Neuronal stem cell (in vitro differentiated cells): ENCODE measurements around the gene LINC00632.

Experiments
- DNase-seq: peaks from one replicate; pipeline ENCODE4 v3.0.0-alpha.2; 2013; ENCODE audit warnings: low spot score
- H2AFZ ChIP-seq: one replicate; pipeline ENCODE4 v1.6.1; 2013; ENCODE audit warnings: mild to moderate bottlenecking, low read length, inconsistent platforms
- H2AK5ac ChIP-seq: 2 replicates; pipeline ENCODE4 v1.6.1; 2013; ENCODE audit warnings: low read depth, mild to moderate bottlenecking, inconsistent platforms, low read length, moderate library complexity, mixed read lengths
- H2BK120ac ChIP-seq: 2 replicates; pipeline ENCODE4 v1.6.1; 2013; ENCODE audit warnings: low read depth, mild to moderate bottlenecking, inconsistent platforms, low read length, moderate library complexity, mixed read lengths
- H2BK12ac ChIP-seq: one replicate; pipeline ENCODE4 v1.6.1; 2013; ENCODE audit warnings: low read length, inconsistent platforms
- H2BK15ac ChIP-seq: 2 replicates; pipeline ENCODE4 v1.6.1; 2013; ENCODE audit warnings: mild to moderate bottlenecking, low read length, inconsistent platforms, mixed read lengths
- H2BK5ac ChIP-seq: one replicate; pipeline ENCODE4 v1.6.1; 2013; ENCODE audit warnings: inconsistent platforms, mild to moderate bottlenecking, low read length, moderate library complexity
- H3K14ac ChIP-seq: one replicate; pipeline ENCODE4 v1.6.1; 2013; ENCODE audit warnings: low read length, inconsistent platforms
- H3K18ac ChIP-seq: 2 replicates; pipeline ENCODE4 v1.6.1; 2013; ENCODE audit warnings: low read length, inconsistent platforms
- H3K23ac ChIP-seq: 2 replicates; pipeline ENCODE4 v1.6.1; 2013; ENCODE audit warnings: low read depth, mild to moderate bottlenecking, mixed read lengths, low read length, inconsistent platforms; ENCODE audit not compliant: poor library complexity
- H3K27ac ChIP-seq: replicated peaks from 3 replicates; pipeline ENCODE4 v1.5.1; 2013; ENCODE audit warnings: low read length, inconsistent platforms
- H3K27me3 ChIP-seq, 3 experiments: 2 replicates each; pipeline ENCODE4 v1.6.1; 2013; ENCODE audit warnings: low read length in 3 of 3, mild to moderate bottlenecking in 2 of 3, inconsistent platforms in 1 of 3, low read depth in 1 of 3, mixed read lengths in 1 of 3, moderate library complexity in 1 of 3; ENCODE audit not compliant: control insufficient read depth in 3 of 3, insufficient read depth in 3 of 3
- H3K36me3 ChIP-seq, 2 donors: replicated peaks in 1 of 2; 2 replicates each; pipeline ENCODE4 v1.6.1; 2013; ENCODE audit warnings: low read length in 2 of 2; ENCODE audit not compliant: control insufficient read depth in 2 of 2, insufficient read depth in 2 of 2
- H3K4ac ChIP-seq: 2 replicates; pipeline ENCODE4 v1.6.1; 2013; ENCODE audit warnings: inconsistent platforms, mild to moderate bottlenecking, low read length, moderate library complexity
- H3K4me1 ChIP-seq, 2 donors: 1 replicate in 1 of 2; 2 replicates in 1 of 2; pipeline ENCODE4 v1.6.1; 2013; ENCODE audit warnings: low read length in 2 of 2, low read depth in 1 of 2; ENCODE audit not compliant: control insufficient read depth in 2 of 2, insufficient read depth in 1 of 2
- H3K4me2 ChIP-seq: one replicate; pipeline ENCODE4 v1.6.1; 2013; ENCODE audit warnings: mild to moderate bottlenecking, low read length, inconsistent platforms; ENCODE audit not compliant: insufficient read depth, poor library complexity, severe bottlenecking
- H3K4me3 ChIP-seq, 2 donors: 2 replicates each; pipeline ENCODE4 v1.5.1; 2013; ENCODE audit warnings: low read length in 2 of 2, mild to moderate bottlenecking in 2 of 2, inconsistent platforms in 1 of 2, moderate library complexity in 1 of 2
- H3K79me1 ChIP-seq: one replicate; pipeline ENCODE4 v1.6.1; 2013; ENCODE audit warnings: low read depth, mild to moderate bottlenecking, inconsistent platforms, low read length, moderate library complexity
- H3K9ac ChIP-seq: one replicate; pipeline ENCODE4 v1.6.1; 2013; ENCODE audit warnings: mild to moderate bottlenecking, low read depth, low read length, inconsistent platforms; ENCODE audit not compliant: poor library complexity
- H3K9me3 ChIP-seq, 2 donors: replicated peaks in 1 of 2; 2 replicates each; pipeline versions ENCODE3 to v1.6.1; 2013; ENCODE audit warnings: low read length in 2 of 2, mild to moderate bottlenecking in 2 of 2, inconsistent platforms in 1 of 2, low read depth in 1 of 2, mixed read lengths in 1 of 2, moderate library complexity in 1 of 2; ENCODE audit not compliant: control insufficient read depth in 2 of 2, insufficient read depth in 1 of 2
- H4K8ac ChIP-seq: one replicate; pipeline ENCODE4 v1.6.1; 2013; ENCODE audit warnings: low read depth, mild to moderate bottlenecking, inconsistent platforms, low read length, moderate library complexity
- H4K91ac ChIP-seq: one replicate; pipeline ENCODE4 v1.6.1; 2013; ENCODE audit warnings: low read length, low read depth, mild to moderate bottlenecking, inconsistent platforms; ENCODE audit not compliant: poor library complexity
- WGBS, 2 donors: extraction: QIAGEN DNeasy Blood & Tissue Kit; methylation state at CpG; one replicate each; pipeline ENCODE4 v1.1.7; 2013; ENCODE audit warnings: missing lambda C conversion rate in 2 of 2, mixed read lengths in 1 of 2; ENCODE audit not compliant: insufficient read length in 2 of 2, insufficient replicate concordance in 1 of 2; ENCODE audit errors: extremely low coverage in 2 of 2; 5-methylcytosine and 5-hydroxymethylcytosine counted together

Gene LINC00632

GRCh38 chrX:140715787-140716186 lies 6.2 kb downstream of the LINC00632 start:
- H2BK5ac ChIP-seq: no peak overlapping the region
- H3K4ac ChIP-seq: no peak overlapping the region
- H4K91ac ChIP-seq: no peak overlapping the region
- no peak overlapping the region for H2BK12ac ChIP-seq
- no peak overlapping the region for H3K4me3 ChIP-seq
- DNase-seq: no peak
- no peak overlapping the region for H2AFZ ChIP-seq
- no peak overlapping the region for H3K4me2 ChIP-seq
- H3K27ac ChIP-seq: no peak overlapping the region
- no peak overlapping the region for H4K8ac ChIP-seq
- peaks cover 4 to 7% of the 10 kb centered on the region in 2 donors for H3K4me1 ChIP-seq
- H3K23ac ChIP-seq: no peak overlapping the region
- no peak overlapping the region for H2AK5ac ChIP-seq
- H3K9ac ChIP-seq: no peak overlapping the region
- peaks cover 0 to 2% of the 10 kb centered on the region in 2 donors for H3K9me3 ChIP-seq
- no peaks in the 10 kb centered on the region for H3K79me1 ChIP-seq
- H3K14ac ChIP-seq: no peak overlapping the region
- peaks cover 5 to 54% of the 10 kb centered on the region in 2 donors for H3K36me3 ChIP-seq
- no CpG with 5 or more reads among the region's 5 CpGs for WGBS, 2 donors
- no peak overlapping the region for H2BK15ac ChIP-seq
- H2BK120ac ChIP-seq: no peak overlapping the region
- H3K27me3 ChIP-seq: no peaks in the 10 kb centered on the region
- no peak overlapping the region for H3K18ac ChIP-seq

GRCh38 chrX:140723121-140723715 lies 13.7 kb downstream of the LINC00632 start:
- Histone ChIP-seq H3K9me3 (peaks cover 3 to 11% of the 10 kb centered on the region in 2 donors), H3K4ac (no peak overlapping the region), H3K9ac (no peak overlapping the region), H2AK5ac (no peak overlapping the region), H2BK15ac (no peak overlapping the region), H3K27me3 (no peaks in the 10 kb centered on the region), H3K4me1 (no peaks in the 10 kb centered on the region), H2BK120ac (no peak overlapping the region), H3K18ac (no peak overlapping the region), H3K14ac (no peak overlapping the region), H4K8ac (peak overlapping the region; percentile 82), H3K36me3 (peaks cover 30 to 67% of the 10 kb centered on the region in 2 donors), H2BK5ac (no peak overlapping the region), H3K79me1 (no peaks in the 10 kb centered on the region), H3K27ac (no peak overlapping the region), H3K4me3 (no peak overlapping the region), H2BK12ac (peak overlapping the region; percentile 22), H3K4me2 (no peak overlapping the region), H3K23ac (no peak overlapping the region), H2AFZ (no peak overlapping the region), H4K91ac (no peak overlapping the region)
- DNase-seq: no peak
- 58 to 89% methylated on average over 1 to 2 of the region's 4 CpGs for WGBS, 2 donors

GRCh38 chrX:140724309-140724708 lies 14.8 kb downstream of the LINC00632 start:
- Histone ChIP-seq H3K27me3 (no peaks in the 10 kb centered on the region), H3K14ac (no peak overlapping the region), H2BK120ac (no peak overlapping the region), H3K4me3 (peak overlapping the region in 1 of 2 donors; percentile 44), H2BK12ac (no peak overlapping the region), H2BK15ac (no peak overlapping the region), H3K27ac (no peak overlapping the region), H3K18ac (no peak overlapping the region), H3K79me1 (no peaks in the 10 kb centered on the region), H2AK5ac (no peak overlapping the region), H3K4ac (no peak overlapping the region), H3K23ac (no peak overlapping the region), H4K91ac (no peak overlapping the region), H3K9ac (no peak overlapping the region), H3K4me1 (no peaks in the 10 kb centered on the region), H4K8ac (no peak overlapping the region), H3K4me2 (no peak overlapping the region), H3K9me3 (peaks cover 3 to 11% of the 10 kb centered on the region in 2 donors), H2BK5ac (no peak overlapping the region), H2AFZ (no peak overlapping the region), H3K36me3 (peaks cover 30 to 67% of the 10 kb centered on the region in 2 donors)
- WGBS, 2 donors: 100% methylated on average over 1 of the region's 3 CpGs; no CpG with 5 or more reads in 1 of the 2 donors
- no peak for DNase-seq

GRCh38 chrX:140724736-140725135 lies 15.2 kb downstream of the LINC00632 start:
- no peak overlapping the region for H2AK5ac ChIP-seq
- no peaks in the 10 kb centered on the region for H3K27me3 ChIP-seq
- no peak overlapping the region for H3K18ac ChIP-seq
- no peak overlapping the region for H2BK15ac ChIP-seq
- no peak overlapping the region for H4K8ac ChIP-seq
- H3K14ac ChIP-seq: no peak overlapping the region
- WGBS, 2 donors: 100% methylated on average over 2 to 3 of the region's 3 CpGs
- no peak overlapping the region for H2BK5ac ChIP-seq
- H2BK120ac ChIP-seq: no peak overlapping the region
- no peaks in the 10 kb centered on the region for H3K79me1 ChIP-seq
- no peak overlapping the region for H2BK12ac ChIP-seq
- H3K23ac ChIP-seq: no peak overlapping the region
- DNase-seq: no peak
- no peak overlapping the region for H3K9ac ChIP-seq
- no peak overlapping the region for H3K4me3 ChIP-seq
- no peak overlapping the region for H2AFZ ChIP-seq
- no peak overlapping the region for H3K27ac ChIP-seq
- peaks cover 30 to 70% of the 10 kb centered on the region in 2 donors for H3K36me3 ChIP-seq
- no peak overlapping the region for H3K4me2 ChIP-seq
- H4K91ac ChIP-seq: no peak overlapping the region
- peaks cover 3 to 11% of the 10 kb centered on the region in 2 donors for H3K9me3 ChIP-seq
- no peaks in the 10 kb centered on the region for H3K4me1 ChIP-seq
- no peak overlapping the region for H3K4ac ChIP-seq
